HG03342 (cell line): Measurements from ENCODE around the gene CD79A.

Experiments
- ATAC-seq: cut with Tn5 transposase; IDR thresholded peaks from one replicate; pipeline ENCODE4 v1.9.1; 2021; ENCODE audit warnings: mild to moderate bottlenecking, moderate library complexity; ENCODE audit not compliant: unreplicated experiment

CD79A gene

DNA sequence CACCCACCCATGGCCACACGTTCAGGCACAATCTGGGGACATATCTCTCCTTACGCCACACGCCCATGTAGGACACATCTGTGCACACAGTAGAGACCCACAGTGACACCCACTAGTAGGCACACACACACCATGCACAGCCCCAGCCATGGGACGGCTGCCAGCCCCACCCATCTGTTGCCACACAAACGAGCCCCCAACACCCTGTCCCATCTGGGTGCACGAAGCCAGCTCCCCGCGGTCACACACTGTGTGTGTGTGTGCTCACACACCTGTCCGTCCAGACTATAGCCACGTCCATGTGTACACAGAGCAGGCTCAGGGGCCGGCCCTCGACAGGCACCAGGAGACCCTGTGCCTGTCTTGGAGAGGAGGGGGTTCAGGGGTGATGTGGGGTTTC, 40.6 kb downstream of the CD79A start:
- ATAC-seq, result no peak

DNA sequence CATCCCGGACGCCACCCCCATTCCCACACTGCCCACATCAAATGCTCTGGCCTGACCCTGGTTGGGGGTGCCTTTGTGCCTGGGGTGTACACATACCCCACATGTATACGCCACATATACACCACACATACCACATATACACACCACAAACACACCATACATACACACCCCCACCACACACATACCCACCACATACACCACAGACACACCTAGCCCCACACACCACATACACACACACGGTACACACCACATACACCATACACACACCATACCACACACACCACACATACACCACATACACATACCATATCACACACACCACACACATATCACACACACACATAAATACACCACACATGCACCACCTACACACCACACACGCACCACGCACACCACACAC, 41.0 kb downstream of the CD79A start:
- ATAC-seq, result no peak

DNA sequence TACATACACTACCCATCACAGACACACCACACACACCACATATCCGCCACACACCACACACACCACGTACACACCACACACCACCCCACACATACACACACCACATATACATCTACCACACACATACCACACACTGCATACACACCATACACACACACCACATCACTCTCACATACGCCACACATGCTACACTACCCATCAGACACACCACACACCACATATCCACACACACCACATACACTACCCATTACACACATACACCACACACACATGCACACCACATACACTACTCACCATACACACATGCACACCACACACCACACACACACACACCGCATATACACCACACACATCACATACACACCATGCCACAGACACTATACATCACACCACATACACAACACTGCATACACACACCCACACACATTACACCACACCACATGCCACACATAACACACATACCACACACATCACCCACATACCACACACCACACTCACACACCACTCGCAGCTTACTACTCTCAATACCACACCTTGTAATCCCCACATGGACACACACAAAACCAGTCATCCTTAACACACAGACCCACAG, 41.7 kb downstream of the CD79A start:
- no peak for ATAC-seq

DNA sequence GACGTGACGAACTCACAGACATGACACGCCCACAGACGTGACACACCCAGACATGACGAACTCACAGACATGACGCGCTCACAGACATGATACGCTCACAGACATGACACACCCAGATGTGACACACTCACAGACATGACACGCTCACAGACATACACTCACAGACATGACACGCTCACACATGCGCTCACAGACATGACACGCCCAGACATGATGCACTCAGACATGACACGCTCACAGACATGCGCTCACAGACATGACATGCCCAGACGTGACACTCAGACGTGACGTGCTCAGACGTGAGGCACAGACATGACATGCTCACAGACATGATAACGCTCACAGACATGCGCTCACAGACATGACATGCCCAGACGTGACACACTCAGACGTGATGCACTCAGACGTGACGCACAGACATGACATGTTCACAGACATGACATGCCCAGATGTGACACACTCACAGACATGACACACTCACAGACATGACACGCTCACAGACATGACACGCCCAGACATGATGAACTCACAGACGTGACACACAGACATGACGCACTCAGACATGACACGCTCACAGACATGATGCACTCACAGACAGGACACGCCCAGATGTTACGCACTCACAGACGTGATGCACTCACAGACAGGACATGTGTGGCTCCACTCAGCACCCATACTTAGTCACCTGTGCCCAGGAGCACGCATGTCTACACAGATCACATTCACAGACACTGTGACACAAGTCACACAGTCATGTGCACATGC, 43.1 kb downstream of the CD79A start:
- ATAC-seq, result no peak

DNA sequence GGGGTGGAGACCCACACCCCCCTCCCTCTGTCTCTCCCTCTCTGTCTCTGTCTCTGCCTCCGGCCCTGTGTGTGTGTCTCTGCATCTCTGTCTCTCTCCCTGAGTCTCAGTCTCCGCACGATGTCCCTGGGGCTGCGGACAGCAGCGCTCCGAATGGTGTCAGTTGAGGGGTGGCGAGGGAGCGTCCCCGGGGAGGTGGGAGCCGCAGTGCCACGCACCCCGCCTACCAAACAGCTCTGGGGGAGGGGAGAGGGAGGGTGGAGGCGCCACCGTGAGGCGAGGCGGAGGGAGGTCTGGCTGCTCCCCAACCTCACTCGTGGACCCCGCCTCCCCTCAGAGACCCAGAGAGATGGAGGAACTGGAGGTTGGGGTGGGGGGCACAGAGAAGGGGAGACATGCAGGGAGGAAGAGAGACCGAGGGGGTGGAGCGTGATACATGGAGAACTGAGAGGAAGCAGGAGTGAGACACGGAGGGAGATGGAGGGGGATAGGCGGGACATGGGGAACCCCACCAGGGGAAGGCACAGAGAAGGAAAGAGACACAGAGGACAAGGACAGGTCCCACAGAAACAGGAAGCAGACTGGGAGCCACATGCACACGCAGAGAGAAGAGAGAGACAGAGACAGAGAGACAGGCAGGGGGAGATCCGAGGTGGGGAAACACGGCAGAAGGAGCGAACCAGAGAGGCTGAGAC, 44.0 kb downstream of the CD79A start:
- ATAC-seq, result no peak

DNA sequence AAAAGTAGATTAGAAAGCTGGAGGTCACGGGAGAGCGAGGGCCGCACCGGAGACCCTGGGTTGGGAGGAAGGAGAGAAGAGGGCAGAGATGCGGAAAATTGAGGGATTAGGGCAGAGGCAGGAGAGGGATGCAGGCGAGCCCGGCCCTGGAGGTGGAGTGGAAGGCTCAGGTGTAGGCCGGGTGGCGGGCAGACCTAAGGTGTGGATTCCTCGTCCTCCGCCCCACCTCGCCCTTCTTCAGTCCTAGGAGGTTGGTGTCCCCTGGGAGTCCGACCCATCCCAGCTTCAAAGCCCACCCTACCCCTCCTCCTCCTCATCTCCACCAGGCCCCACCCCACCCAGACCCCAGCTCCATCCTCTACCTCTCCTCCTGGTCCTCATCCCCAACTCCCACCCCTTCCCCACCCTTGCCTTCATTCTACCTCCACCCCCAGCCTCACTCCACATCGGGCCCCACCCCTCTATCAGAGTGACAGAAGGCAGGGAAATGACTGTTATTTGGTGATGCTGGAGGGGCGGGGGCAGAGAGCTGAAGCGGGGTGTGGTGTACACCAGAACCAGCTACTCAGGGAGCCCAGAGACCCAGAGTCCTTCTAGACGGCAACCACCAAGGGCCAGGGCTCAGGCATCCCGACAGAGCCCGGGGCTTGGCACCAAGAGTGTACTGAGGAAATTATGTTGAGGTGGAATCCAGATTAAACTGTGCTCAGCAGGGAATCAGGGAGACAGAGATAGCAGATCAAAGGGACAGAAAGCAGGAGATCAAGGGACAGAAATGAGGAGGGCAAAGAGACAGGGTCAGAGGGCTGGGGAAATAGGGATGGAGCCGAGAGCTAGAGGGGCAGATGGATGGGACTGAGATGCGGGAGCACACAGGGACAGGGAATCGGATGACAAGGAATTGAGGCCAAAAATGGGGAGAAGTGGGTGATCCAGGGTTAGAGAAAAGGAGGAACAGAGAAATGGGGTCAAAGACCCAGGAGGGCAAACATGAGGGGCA, 44.8 kb downstream of the CD79A start:
- ATAC-seq, result no peak

DNA sequence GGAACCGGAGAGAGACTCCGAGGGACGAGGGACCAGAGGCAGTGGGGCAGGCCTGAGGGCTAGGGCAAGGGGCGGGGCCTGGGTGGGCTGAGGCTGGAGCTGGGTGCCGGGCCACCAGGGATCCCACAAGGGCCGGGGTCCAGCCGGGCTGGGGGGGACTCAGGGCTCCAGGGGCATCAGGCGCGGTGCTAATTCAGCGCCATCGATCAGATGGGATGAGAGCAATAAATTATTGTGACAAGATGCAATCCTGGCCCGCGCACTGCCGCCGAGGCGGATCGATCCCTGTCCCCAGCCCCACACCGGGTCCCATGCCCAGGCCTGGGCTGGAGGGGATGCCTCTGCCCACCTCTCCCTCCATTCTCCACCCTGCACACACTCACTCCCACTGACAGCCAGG, 45.5 kb downstream of the CD79A start:
- no peak for ATAC-seq

DNA sequence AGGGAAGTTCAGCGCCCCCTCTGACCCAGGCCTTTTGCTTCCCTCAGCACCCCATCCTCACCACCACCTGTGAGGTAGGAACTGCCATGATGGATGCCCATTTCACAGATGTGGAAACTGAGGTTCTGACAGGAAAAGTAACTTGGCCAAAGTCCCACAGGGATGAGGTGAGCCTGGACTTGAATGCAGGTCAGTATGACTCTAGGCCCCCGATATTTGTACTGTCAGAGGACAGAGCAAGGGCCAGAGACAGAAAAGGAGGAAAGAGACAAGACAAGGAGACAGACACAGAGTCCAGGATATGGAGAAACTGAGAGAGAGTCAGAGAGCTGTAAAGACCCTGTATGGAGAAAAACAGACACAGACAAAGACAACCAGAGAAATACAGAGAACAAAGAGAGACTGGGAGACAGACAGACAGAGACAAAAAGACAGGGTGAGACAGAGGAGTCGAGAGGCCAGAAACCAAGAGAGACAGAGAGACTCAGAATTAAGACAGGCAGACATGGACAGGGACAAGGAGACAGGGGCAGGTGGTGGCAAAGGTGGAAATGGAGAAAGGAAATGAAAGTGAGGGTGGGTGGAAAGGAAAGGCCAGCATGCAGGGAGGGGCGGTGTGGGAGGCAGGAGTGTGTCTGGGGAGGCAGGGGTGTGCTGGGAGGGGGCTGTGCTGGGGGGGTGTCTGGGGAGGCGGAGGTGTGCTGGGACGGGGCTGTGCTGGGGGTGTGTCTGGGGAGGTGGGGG, 46.1 kb downstream of the CD79A start:
- ATAC-seq, result no peak

DNA sequence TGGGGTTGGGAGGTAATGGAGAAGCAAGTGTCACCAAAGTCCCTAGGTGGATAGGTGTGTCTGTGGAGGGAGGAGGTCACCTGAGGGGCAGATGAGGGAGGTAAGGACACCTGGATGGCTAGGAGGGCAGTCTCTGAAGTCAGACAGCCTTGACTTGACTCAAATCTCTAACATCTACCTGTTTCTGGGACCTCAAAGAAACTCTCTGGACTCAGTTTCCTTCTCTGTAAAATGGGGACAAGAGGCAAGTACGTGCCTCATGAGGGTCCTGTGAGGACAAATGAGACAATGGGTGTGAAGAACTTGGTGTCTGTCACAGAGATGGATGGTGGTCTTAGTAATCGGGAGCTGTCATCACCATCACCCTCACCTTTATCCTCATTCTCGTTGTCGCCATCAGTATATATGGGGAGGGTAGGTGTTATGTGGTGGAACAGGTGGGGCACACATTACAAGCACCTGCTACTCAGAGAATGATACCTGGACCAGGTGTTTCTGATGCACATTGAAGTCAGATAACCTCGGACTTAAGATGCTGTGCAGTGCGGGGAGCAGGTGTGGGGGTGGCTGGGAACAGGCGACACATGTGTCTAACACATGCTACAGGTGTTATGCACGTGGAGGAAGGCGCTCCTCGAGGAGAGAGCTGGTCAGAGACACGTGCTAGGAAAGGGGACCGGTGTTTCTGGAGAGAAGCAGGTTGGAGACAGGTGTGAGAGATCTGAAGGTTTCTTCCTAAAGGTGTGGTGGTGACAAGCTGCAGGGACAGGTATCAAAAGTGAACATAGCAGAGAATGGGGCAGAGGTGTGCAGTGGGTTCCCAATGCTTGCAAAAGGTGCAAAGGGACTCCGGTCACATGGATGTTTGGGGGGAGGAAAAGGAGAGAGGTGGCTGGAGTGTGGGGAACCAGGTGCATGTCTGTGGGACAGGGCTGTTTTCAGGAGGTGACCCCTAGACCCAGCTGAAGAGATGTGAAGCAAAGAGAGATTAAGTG, 47.4 kb downstream of the CD79A start:
- ATAC-seq, result no peak

DNA sequence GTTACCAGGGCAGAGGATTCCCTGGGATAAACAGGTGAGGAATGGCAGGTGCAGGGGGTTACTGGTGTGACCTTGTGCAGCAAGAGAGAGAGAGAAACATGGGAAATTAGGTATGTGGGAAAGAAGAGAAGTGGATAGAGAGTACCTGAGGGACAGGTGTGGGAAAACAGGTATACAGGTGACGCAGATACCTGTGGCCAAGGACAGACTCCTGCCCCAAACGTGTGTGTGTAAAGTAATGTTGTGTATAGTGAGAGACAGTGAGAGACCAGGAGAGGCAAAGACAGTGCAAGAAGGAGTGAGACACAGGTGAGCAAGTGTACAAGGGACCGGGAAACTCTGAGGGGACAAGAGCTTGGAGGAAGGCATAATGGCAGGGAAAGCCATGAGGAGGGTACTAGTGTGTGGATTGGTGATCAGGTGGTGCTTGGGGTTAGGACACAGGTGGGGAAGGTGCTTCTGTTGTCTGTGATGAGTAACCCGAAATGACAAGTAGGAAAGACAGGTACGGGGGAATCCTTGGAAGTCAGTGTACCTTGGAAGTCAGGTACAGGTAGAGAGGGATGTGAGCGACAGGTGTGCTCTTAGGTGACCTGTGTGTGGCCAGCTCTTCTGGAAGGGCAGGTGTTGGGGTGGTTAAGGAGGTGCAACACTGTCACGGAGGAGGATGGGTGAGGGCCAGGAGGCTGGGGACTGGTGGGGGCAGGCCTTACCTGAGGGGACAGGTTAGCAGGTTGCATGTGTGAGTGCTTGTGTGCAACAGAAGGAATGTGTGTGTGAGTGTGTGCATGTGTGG, 48.3 kb downstream of the CD79A start:
- no peak for ATAC-seq

DNA sequence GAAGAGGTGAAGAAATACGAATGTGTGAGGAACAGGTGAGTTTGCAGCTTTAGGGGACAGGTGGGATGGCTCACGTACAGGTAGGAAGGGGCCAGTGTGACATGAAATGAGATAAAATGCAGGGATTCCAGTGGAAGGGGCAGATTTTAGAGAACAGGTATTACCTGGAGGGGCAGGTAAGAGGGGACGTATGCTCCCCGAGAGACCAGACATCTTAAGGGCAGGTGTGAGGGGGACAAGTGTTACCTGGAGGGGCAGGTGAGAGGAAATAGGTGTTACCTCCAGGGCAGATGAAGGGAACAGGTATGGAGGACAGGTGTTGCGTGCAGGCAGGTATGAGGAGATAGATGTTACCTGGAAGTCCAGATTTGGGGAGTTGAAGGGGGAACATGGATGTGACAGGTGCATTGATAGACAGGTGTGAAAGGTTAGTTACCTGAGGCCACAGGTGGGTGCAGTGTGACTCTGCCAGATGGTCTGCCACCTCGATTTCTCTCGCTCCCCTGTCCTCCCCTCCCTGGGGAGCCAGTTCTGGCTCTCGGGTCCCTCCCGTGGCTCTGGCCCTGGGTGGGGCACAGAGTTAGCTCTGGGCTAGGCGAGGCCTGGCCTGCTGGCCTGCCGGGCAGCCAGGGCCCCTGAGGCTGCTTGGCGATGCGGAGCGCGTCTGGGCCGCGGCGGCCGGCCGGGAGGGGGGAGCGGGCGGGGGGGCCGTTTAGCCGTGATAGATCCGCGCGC, 49.1 kb downstream of the CD79A start:
- ATAC-seq, result no peak

DNA sequence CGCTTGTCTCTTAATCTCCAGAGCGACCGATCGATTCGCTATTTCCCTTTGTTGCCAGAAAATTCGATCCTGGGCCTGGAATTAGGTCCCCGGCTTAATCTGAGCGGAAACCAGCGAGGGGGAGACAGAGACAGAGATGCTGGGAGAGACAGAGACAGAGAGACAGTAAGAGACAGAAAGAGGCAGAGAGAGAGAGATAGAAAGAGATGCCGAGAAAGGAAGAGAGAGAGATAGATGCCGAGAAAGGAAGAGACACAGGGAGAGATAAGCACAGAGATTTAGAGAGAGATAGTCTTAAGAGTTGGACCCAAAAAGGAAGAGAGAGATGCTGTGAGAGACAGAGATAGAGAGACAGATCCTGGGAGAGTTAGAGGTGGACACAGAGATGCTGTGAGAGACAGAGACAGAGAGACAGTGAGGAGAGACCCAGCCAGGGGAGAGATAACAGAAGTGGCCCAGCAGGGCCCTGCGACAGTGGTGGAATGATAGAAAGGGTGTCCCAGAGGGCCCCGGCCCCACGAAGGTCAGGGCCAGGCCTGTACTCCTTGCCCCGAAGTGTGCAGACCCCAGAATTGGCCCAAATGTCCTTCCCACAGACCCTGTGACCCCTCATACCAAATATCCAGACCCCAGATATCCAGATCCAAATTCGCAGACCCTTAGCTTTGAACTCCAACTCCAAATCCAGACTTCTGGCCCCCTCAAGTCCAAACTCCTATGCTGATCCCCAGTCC, 49.9 kb downstream of the CD79A start:
- ATAC-seq, result no peak

DNA sequence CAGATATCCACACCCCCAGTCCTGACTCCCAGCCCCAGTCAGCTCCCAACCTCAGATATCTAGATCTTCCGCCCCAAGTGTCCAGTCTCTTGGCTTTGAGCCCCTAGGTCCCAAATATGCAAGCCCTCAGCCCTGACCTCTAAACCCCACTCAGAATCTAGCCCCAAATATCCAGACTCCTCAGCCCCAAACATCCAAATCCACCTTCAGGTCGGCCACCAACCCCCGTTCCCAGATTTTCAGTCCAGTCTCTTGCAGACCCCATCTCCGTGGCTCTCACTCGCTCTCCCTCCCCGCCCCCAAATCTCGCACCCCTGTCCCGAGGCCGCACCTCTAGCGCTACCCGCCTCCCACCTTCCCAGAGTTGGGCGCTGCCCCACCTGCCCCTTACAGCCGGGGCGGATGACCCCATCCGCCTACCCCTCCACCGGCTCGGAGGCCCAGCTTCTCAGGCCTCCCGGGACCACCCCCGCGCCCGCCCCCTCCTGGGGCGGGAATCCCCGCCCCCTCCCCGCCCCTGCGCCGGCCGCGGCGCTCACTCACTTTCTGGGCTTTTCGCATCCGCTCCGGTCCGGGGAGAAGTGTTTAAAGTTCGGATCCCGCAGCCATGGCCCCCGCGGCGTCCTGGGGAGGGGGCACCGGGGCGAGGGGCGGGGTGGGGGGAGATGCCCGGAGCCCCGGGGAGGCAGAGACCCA, 50.6 kb downstream of the CD79A start:
- no peak for ATAC-seq

DNA sequence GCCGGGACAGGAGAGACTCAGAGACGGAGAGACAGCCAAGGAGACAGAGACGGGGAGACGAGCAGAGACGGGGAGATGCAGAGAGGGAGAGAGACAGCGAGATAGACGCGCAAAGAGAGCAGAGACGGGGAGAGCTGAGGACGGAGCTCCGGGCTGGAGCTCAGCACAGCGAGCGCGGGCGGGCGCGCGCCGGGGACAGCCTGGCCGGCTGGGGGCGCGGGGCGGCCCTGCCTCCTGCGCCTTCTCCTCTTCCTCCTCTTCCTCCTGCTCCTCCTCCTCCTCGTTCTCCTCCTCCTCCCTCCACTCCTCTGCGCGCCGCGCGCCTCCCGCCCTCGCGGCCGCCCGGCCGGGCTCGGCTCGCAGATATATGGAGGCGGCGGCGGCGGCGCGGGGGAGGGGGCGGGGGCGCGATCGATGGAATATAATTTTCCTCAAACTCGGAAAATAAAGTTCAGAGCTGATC, 51.2 kb downstream of the CD79A start, which contains the start of gene ERFL:
TSS of gene ERFL (minus strand) at position 229 of the 463 bp plus-strand sequence. CDS start 15,530 bp downstream, outside the sequence.
- no peak for ATAC-seq

DNA sequence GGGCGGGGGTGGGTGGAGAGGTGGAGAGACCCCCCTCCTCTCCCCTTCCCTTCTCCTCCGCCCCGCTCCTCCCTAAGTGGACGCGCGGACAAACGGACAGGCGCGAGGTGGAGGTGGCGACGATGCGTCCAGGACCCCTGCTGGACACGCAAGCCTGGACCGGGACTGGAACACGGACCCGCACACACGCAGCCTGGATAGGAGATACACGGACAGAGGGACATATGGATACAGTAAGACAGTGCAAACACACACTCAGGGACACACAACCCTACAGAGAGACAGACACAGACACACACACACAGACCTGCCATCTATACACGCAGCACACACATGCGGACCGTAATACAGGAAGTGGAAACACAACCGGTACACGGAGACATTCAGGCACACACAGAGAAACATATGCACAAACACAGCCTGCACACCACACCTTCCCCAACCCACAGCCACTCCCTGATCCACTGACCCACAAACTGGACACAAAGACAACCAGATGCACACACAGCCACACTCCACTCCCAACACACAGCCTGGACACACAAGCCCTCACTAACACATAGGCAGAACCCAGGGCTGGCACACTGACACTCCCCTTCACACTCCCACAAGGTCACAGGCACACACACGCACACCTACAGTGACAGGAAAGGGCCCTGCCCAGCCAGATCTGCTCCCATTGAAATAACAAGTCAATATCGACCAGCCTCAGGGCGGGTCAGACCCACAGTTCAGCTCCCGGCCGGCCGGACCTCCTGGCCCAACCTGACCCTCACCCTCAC, 51.9 kb downstream of the CD79A start:
- no peak for ATAC-seq
